RWPE2 (cell line): Measurements from ENCODE around the gene IFNA4.
"Not testable (repeated sequence)": the region's sequence is repeated elsewhere in the genome, so short reads cannot be mapped to it uniquely, and the experiment has no call there.

Experiments
- ATAC-seq: fragments of 200-7000 bp; cut with Tn5 transposase; 3 replicates; pipeline ENCODE4 v1.9.1; 2021; ENCODE audit warnings: low read depth
- DNase-seq: peaks from one replicate; pipeline ENCODE4 v3.0.0-alpha.2; 2020; ENCODE audit warnings: low spot score
- H3K27ac ChIP-seq: fragments of 450-650 bp; 2 replicates; pipeline ENCODE4 v1.5.1; 2017; ENCODE audit warnings: mild to moderate bottlenecking; ENCODE audit not compliant: poor library complexity, severe bottlenecking
- H3K27me3 ChIP-seq: fragments of 250-450 bp; sonication (Bioruptor Pico); 2 replicates; pipeline ENCODE4 v1.5.1; 2021; ENCODE audit warnings: mild to moderate bottlenecking, moderate library complexity; ENCODE audit not compliant: insufficient read depth, poor library complexity, severe bottlenecking
- H3K36me3 ChIP-seq: fragments of 250-450 bp; sonication (Bioruptor Pico); 2 replicates; pipeline ENCODE4 v1.5.1; 2020; ENCODE audit warnings: low read depth, mild to moderate bottlenecking, moderate library complexity
- H3K4me1 ChIP-seq: fragments of 250-450 bp; sonication (Bioruptor Pico); 2 replicates; pipeline ENCODE4 v1.5.1; 2021; ENCODE audit warnings: mild to moderate bottlenecking, moderate library complexity; ENCODE audit not compliant: insufficient read depth, poor library complexity, severe bottlenecking
- H3K4me3 ChIP-seq: fragments of 250-450 bp; sonication (Bioruptor Pico); 2 replicates; pipeline ENCODE4 v1.5.1; 2021; ENCODE audit warnings: mild to moderate bottlenecking, moderate library complexity; ENCODE audit not compliant: severe bottlenecking
- H3K9me3 ChIP-seq: fragments of 250-450 bp; sonication (Bioruptor Pico); 2 replicates; pipeline ENCODE4 v1.5.1; 2021; ENCODE audit warnings: mild to moderate bottlenecking, moderate library complexity; ENCODE audit not compliant: severe bottlenecking
- CTCF ChIP-seq: fragments of 450-650 bp; IDR thresholded peaks from one replicate; pipeline ENCODE4 v1.5.1; 2017; ENCODE audit warnings: mild to moderate bottlenecking, moderate library complexity; ENCODE audit not compliant: poor library complexity, severe bottlenecking

IFNA4 gene

GRCh38 chr9:21213411-21214326 lies 26.3 kb upstream of the IFNA4 start:
- H3K27ac ChIP-seq, H3K4me1 ChIP-seq, H3K9me3 ChIP-seq, H3K27me3 ChIP-seq, DNase-seq, ATAC-seq, H3K36me3 ChIP-seq, H3K4me3 ChIP-seq: not testable (repeated sequence)

DNA sequence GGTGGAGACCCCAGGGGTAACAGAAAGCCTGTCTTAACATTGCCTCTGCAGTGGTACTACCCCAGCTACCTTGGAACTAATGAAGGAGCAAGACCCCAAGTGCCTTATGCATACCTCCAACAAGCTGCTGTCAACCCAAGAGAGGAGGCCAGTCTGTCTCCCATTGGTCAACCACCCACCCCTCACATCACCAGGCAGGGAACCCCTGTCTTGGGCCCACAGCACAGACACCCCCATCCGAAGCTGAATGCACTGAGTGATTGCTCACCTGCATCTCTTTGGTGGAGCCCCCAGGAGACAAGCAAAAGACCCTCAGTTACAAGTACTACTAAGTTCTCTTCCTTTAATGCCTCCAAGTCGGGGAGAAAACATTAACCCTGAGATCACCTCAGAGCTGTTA lies 24.8 kb upstream of the IFNA4 start:
- not testable (repeated sequence) for DNase-seq, H3K27me3 ChIP-seq, H3K4me3 ChIP-seq, H3K36me3 ChIP-seq, ATAC-seq, H3K9me3 ChIP-seq, H3K27ac ChIP-seq, H3K4me1 ChIP-seq

DNA sequence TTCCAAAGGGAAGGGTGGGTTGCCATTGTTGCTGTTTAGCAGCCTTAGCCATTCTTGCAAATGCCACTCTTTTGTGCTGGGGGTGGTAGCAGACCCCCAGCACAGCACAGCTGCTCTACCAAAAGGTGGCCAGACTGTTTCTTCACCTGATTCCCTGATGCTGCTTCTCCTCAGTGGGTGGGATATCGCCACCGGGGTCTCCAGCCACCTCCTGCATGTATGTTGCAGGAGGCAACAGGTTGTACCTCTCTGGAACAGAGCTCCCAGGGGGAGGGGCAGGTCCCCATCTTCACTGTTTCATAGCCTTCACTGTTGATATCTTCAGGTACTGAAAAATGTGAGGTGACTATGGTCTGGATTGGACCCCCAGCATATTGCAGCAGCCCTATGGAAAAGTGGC lies 23.4 kb upstream of the IFNA4 start:
- H3K4me1 ChIP-seq, ATAC-seq, H3K4me3 ChIP-seq, H3K27me3 ChIP-seq, H3K27ac ChIP-seq, H3K9me3 ChIP-seq, H3K36me3 ChIP-seq: not testable (repeated sequence)
- DNase-seq: peak; percentile 24

DNA sequence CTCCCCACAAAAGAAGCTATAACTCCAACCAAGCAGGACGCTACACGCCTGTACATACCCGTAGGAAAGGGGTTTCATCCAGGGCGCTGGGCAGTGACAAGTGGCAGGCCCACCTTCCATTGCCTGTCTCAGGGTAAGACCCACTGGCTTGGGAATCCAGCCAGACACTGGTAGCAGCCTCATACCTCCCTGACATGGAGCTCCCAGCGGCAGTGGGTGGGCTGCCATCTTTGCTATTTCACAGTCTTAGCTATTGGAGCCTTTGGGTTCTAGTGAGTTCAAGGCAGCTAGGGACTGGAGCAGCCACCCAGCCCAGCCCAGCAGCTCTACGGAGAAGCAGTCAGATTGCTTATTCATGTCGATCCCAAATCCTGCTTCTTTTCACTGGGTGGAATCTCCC lies 22.9 kb upstream of the IFNA4 start:
- DNase-seq: no peak
- Histone ChIP-seq H3K9me3 (no peaks in the 10 kb centered on the region), H3K4me3 (no peak overlapping the region), H3K27ac (no peak overlapping the region), H3K27me3 (peaks cover 5% of the 10 kb centered on the region), H3K4me1 (no peaks in the 10 kb centered on the region), H3K36me3 (no peaks in the 10 kb centered on the region)
- ATAC-seq: no peak
- no peak for TF ChIP-seq CTCF

DNA sequence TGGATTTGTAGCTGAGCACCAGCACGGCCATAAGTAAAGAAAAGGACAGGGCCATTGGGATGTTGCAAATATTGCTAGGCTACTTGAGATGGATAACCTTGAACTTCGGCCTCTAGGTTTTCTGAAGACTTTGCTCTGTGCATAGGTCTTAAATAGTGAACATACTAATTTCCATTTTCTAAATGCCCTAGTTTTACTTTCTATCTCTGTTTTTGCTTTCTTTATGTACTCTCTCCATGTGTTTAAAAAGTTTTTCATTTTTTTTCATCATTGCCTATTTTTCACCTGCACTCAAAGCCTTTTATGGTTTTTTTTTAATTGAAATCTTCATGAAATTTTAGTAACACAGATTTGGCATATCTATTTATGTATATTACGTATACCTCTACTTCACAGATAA lies 19.7 kb upstream of the IFNA4 start, which contains the start of gene IFNA10:
Gene IFNA10 (minus strand): TSS at position 101 of the 400 bp plus-strand sequence. CDS start 46 bp downstream, at position 55.
- not testable (repeated sequence) for H3K36me3 ChIP-seq, ATAC-seq, DNase-seq, H3K4me1 ChIP-seq, H3K27me3 ChIP-seq, H3K4me3 ChIP-seq, H3K27ac ChIP-seq, H3K9me3 ChIP-seq

GRCh38 chr9:21205204-21205603 lies 17.8 kb upstream of the IFNA4 start:
- DNase-seq (no peak), ATAC-seq (no peak)
- no peak overlapping the region for H3K4me3 ChIP-seq
- peaks cover under 1% of the 10 kb centered on the region for H3K27me3 ChIP-seq
- no peak overlapping the region for H3K27ac ChIP-seq
- no peaks in the 10 kb centered on the region for H3K4me1 ChIP-seq
- TF ChIP-seq CTCF: no peak
- H3K36me3 ChIP-seq: no peaks in the 10 kb centered on the region
- no peaks in the 10 kb centered on the region for H3K9me3 ChIP-seq

- not testable (repeated sequence) for ATAC-seq, H3K36me3 ChIP-seq, H3K27me3 ChIP-seq, DNase-seq, H3K4me3 ChIP-seq, H3K9me3 ChIP-seq, H3K4me1 ChIP-seq, H3K27ac ChIP-seq
These were observed 14.7 kb upstream of the IFNA4 start, which contains the start of gene IFNA7 for GRCh38 chr9:21202105-21202504. TSS of gene IFNA7 (minus strand) at chr9:21202205. CDS start at chr9:21202165, 40 bp downstream.
